NCI-H128 (cell line): Measurements from ENCODE around the gene F11R.
"Not testable (repeated sequence)": the region's sequence is repeated elsewhere in the genome, so short reads cannot be mapped to it uniquely, and the experiment has no call there.

Experiments used
- DNase-seq: peaks from one replicate; lab custom pipeline; 2025; ENCODE audit not compliant: unreplicated experiment; lab: John Stamatoyannopoulos, UW

Gene F11R

DNA sequence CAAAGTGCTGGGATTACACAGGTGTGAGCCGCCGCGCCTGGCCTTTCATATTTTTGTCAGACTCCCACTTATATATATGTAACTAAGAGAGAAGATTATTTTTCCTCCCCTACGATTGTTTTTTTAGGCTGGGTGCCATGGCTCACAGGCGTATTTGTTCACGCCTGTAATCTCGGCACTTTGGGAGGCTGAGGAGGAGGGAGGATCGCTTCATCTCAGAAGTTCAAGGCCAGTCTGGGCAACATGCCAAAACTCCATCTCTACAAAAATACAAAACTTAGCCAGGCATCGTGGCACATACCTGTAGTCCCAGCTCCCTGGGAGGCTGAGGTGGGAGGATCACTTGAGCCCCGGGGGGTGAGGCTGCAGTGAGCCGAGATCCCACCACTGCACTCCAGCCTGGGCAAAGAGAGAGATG lies 42.4 kb downstream of the F11R start:
- no peak for DNase-seq

DNA sequence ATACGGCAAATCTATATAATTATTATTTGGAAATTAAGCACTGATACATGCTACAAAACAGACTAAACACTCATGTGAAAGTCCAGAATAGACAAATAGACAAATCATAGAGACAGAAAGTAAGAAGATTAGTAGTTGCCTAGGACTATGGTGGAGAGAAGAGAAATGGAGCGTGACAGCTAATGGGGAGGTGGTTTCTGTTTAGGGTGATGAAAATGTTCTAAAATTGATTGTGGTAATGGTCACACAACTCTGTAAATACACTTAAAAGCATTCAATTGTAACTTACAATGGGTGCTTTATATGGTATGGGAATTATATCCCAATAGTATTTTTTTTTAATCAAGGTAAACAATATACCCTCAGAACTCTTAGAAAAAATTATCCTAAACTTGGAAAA lies 45.9 kb downstream of the F11R start:
- no peak for DNase-seq

DNA sequence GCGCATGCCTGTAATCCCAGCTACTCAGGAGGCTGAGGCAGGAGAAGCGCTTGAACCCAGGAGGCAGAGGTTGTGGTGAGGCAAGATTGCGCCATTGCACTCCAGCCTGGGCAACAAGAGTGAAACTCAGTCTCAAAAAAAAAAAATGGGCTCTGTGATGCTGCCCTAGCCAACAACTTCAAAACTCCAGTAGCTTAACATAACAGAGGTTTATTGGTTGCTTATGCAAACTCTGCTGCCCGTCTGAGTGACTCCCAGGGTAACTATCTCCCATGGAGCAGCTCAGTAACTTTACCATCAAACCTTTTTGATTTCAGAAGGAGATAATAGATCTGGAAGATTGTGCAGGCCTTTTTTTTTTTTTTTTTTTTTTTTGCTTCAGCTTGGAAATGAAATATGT lies 47.5 kb downstream of the F11R start:
- DNase-seq, result no peak

DNA sequence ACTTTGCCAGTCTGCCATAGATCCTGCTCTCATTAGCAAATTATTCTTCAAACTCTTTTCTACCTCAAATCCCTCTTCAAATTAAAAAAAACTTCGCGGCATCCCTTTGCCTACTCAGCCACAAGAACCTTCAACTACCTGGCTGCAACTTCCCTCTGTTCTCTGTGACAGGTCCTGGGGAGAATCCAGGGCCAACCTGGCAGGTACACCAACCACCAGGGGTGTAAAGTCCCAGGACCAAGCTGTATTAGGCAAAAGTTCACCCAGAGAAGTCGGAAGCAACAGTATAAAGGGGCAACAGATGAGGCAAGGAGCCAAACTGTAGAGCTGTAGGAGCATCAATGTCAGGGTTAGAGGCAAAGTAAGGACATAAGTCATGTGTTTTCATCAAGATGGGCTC lies 48.0 kb downstream of the F11R start:
- DNase-seq, result no peak

DNA sequence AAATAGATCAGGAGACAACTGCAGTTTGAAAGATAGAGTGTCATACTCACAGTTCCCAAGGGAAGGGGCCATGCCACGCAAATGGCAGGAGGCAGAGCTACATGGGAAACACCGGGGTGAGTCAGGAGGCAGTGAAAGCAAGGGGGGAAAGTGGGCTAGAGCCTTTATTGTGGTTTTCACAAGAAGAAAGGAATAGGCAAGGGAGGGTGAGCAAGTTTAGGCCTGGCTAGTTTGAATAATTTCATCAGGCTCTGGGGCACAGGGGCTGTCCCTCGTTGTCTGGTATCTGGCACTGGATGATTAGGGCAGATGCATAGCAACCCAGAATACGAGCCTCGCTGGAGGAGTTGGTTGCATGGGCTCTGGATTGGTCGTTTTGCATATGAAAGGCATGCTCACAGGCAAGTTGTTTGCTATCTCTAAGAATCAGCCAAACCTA lies 49.3 kb downstream of the F11R start:
- DNase-seq, result no peak

DNA sequence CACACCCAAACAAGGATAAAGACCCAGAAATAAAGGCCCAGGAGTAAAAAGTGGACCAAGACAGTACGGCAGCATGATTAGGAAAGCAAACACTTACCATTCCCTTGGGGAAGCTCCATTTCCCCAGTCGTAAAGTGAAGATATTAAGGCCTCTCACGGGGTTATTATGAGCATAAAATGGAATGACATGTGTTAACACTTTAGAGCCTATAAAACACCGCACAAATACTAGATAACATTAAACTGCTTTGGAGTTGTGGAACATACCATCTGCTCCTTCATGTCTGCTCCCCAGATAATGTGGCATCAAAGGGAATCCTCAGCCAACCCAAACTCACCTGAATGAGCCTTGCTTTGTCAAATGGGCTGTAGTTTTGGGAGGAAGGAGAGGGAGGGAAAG lies 57.4 kb downstream of the F11R start:
- DNase-seq, result no peak

DNA sequence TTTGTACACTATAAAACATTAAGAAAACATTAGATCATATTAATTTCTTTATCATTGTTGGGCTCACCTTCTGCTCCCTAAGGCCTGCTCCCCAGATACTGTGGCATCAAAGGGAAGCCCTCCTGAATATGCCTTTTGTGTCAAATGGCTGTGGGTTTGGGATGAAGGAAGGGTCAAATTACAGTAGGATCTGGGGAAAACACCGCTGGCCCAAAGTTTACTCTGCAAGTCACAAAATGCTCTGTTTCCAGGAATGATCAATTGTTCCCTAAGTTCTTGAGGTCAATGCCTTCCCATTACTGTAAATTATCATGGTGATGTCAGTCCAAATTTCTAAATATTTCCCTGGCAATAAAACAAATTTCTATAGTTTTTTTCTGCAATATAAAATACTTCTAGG lies 59.5 kb downstream of the F11R start:
- DNase-seq, result no peak

DNA sequence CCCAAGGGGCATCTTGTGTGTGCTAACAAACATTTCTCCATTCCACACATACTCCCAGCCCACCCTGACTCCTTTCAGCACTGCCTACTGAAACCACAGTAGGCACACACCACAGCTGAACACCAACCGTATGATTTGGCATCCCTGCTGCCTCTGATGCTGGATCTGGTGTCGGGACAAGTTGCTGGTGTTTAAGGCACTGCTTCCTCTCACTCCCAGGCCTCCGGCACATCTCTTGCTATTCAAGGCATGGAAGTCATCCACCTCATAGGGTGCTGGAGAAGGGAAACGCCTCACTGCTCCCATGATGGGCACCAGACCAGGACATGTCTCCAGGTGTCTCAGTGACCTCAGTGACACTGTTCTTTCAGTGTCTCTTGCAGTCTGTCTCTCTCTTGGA lies 64.0 kb downstream of the F11R start:
- DNase-seq, result no peak

DNA sequence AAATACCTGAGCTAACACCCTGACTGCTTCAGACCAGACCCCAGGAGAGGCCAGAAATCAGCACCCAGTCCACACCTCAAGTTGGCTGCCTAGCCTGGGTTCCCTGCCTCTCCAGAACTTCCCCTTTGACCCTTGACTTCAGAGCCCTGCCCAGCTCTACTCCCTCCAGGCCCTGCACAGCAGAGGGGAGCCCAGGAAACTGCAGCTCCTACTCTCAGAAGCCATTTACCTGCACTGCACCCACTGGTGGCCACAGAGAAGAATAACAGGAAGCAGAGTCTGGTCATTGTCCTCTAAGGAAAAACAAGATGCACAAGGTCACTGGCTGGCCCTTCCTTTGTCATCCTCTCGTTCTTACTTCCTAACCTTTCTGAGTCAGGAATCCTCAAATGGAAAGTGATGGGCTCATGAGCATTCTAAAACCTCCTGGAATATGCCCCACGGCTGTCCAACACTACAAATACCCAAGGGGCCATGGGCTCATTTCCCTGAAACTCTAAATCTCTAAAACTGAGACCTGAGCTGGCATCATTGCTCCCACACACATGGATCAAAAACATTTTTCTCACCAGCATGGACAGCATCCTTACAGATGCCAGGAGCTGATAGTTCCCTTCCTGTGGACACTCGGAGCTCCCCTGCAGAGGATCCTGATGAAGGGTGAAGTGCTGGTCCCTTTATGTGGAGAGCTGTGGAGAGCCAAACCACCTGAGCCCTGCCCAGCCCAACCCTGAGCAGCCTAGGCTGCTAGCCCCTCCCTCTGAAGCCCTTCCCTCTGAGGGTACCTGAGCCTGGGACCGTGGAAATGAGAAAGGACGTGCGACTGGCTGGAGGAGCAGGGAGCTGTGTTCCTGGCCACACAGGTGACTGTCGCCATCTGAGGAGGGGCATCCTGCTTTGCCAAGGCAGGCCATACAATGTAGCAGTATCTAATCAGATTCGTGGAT lies 66.5 kb downstream of the F11R start, which contains the start of gene ITLN2:
Gene ITLN2, minus strand, starts transcription at position 652 of the 947 bp plus-strand sequence. Its CDS starts 68 bp downstream, at position 584.
- DNase-seq, result no peak

DNA sequence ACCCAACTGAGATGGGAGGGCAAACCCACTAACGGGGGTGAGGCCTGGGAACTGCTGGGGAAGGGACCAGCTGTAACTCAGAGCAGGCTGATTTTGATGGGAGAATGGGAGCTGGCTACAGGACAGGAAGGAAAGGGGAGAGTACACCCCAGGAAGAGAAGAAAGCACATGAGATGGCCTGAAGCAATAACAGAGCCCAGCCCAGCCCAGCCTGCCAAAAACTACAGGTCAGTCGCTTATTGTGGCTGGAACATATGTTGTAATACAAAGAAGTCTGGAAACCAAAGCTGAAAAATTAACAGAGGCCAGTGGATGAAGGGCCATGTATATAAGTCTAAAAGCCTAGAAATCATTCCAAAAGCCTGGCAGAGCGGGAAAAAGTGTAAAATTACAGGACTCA lies 67.9 kb downstream of the F11R start:
- no peak for DNase-seq

DNA sequence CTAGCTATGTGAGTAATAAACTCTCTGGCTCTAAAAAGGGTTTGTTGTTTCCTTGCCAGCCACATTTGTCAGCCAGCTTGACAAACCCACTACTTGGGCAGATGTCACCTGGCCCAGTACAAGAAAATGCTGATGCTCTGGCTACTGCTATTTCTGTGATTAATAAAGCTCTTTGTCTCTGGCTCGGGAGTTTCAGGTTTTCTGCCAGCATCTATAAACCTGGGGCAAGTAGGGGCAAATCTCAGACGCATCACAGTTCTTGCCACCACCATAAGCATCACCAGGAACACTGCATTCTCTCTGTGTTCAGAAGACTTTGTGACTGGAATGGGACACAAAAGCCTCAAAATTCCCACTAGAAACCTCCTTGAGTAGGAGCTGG lies 68.8 kb downstream of the F11R start:
- no peak for DNase-seq

DNA sequence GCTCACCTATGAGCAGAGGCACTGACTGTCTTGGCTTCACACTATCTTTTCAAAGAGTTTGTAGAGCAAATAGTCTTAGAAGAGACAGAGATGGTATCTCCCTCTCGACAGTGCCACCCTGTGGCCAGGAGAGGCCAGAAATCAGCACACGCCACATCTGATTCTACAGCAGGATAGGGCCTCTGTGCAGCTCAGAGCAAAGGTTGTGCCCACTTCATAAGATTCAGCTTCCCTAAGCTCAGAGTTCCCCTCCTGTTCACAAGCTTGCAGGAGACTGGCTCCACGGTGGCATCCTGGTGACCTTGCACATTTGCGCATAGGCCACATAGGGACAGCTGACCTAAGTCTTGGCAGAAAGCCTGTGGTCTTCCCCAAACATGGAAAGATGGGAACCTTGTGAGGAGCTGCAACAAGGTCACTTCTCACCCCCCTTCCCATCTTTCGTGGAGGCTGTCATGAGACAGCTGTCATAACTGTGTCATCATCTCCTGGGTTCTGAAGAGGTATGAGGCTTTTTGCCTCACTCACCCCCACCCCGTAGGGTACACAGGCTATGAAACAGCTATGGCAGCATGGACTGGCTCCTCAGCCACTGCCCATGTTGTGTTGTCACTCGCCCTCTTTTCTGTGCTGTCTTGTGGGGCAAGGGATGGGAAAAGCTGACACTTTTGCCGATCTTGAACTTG lies 69.4 kb downstream of the F11R start:
- DNase-seq, result no peak

DNA sequence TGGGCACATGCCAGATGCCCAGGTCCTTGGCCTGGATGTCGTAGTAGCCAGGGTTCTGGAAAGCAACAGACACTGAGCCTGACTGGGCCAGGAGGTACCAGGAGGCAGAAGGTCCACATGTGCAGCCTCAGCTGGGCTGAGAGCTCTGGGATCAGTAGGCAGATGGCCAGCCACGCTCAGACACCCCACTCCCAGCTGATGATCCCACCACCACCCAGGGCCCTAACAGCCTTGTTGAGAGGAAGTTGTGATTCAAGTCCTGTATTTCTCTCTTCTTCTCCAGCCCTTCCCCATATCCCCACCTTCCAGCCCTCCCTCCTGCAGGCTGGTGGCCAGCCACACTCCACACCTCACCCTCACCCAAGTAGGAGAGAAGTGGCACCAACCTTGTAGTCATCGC lies 70.3 kb downstream of the F11R start:
- DNase-seq, result no peak

DNA sequence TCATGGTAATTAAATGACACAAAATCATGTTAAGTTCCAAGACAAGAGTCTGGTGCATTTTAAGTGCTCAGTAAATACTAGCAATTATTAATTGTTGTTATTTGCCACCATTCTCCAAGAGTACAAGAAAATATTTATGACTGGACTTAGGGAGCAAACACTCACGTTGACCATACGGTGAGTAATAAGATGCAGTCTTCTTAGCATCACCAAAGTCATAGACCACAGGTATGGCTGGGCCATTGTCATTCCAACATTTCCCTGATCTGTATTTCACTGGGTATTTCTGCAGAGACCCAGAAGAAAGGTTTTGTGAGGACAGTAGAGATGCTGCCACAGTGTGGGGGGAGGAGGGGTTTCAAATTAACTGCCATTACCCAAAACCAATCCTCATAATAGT lies 71.1 kb downstream of the F11R start:
- no peak for DNase-seq

DNA sequence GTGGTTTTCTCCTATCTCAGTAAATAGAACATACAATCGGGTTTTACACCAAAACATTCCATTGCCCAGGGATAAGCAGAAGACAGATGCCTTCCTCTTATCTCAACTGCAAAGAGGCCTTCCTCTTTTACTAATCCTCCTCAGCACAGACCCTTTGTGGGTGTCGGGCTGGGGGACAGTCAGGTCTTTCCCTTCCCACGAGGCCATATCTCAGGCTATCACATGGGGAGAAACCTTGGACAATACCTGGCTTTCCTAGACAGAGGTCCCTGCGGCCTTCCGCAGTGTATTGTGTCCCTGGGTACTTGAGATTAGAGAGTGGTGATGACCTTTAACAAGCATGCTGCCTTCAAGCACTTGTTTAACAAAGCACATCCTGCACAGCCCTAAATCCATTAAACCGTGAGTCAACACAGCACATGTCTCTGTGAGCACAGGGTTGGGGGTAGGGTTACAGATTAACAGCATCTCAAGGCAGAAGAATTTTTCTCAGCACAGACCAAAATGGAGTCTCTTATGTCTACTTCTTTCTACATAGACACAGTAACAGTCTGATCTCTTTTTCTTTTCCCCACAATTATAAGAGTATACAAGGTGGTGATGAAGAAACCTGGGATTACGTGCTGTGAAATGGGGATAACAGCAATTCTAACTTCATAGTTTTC lies 71.6 kb downstream of the F11R start:
- not testable (repeated sequence) for DNase-seq

DNA sequence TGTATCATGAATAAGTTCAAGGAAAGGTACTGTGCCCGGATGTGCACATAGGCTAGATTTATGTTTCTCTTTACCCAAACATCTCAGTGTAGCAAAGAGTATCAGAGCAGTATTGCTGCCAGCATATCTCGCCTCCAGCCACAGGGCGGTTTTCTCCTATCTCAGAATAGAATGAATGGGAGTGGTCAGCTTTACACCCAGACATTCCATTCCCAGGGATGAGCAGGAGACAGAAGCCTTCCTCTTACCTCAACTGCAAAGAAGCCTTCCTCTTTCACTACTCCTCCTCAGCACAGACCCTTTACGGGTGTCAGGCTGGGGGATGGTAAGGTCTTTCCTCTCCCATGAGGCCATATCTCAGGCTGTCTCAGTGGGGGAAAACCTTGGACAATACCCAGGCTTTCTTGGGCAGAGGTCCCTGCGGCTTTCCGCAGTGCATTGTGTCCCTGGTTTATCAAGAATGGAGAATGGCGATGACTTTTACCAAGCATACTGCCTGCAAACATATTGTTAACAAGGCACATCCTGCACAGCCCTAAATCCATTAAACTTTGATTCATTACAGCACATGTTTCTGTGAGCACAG lies 73.7 kb downstream of the F11R start:
- not testable (repeated sequence) for DNase-seq

DNA sequence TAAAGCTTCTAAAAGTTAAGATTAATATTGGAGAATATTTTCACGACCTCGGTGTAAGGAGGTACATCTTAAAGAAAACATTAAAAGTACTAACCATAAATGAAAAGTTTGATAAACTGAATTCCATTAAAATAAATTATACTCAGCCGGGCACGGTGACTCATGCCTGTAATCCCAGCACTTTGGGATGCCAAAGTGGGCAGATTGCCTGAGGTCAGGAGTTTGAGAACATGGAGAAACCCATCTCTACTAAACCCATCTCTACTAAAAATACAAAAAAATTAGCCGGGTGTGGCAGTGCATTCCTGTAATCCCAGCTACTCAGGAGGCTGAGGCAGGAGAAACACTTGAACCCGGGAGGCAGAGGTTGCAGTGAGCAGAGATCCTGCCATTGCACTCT lies 75.1 kb downstream of the F11R start:
- not testable (repeated sequence) for DNase-seq
